GM12878 (cell line): ENCODE measurements around the gene RFWD3. TPM values are rescaled to one million over a fixed set of nuclear protein-coding genes. Genes with fewer than 3 reads are reported as not detected.
A peak's percentile ranks its signal among the peaks of the same experiment; 100 is the strongest.

Experiments used
- CHD4 ChIP-seq: fragments of 200-600 bp; sonication (generic); IDR thresholded peaks from 2 replicates; pipeline ENCODE4 v1.6.1; 2016; ENCODE audit warnings: mild to moderate bottlenecking
- EED ChIP-seq: sonication (generic); IDR thresholded peaks from 2 replicates; pipeline ENCODE4 v1.6.1; 2016; ENCODE audit warnings: antibody characterized with exemption, low read depth
- ETV6 ChIP-seq, 2 experiments: fragments of 450-650 bp in 1 of 2; IDR thresholded peaks in 1 of 2; conservative IDR thresholded peaks in 1 of 2; 2 replicates each; pipeline ENCODE4 v1.6.1; 2014; ENCODE audit warnings: antibody characterized with exemption in 1 of 2, borderline replicate concordance in 1 of 2, low read depth in 1 of 2, mild to moderate bottlenecking in 1 of 2, moderate library complexity in 1 of 2
- FOS ChIP-seq: IDR thresholded peaks from 3 replicates; pipeline ENCODE4 v1.6.1; 2011; ENCODE audit warnings: borderline replicate concordance; ENCODE audit not compliant: insufficient read length; ENCODE audit errors: extremely low read depth
- MTA3 ChIP-seq: IDR thresholded peaks from 2 replicates; pipeline ENCODE4 v1.6.1; 2012; ENCODE audit warnings: low read length, inconsistent platforms, borderline replicate concordance
- NFXL1 ChIP-seq: fragments of 450-650 bp; IDR thresholded peaks from 2 replicates; pipeline ENCODE4 v1.6.1; 2017; ENCODE audit warnings: antibody characterized with exemption, mild to moderate bottlenecking, borderline replicate concordance
- TARDBP ChIP-seq: IDR thresholded peaks from 2 replicates; pipeline ENCODE4 v1.6.1; 2016; ENCODE audit warnings: borderline replicate concordance
- TBL1XR1 ChIP-seq: IDR thresholded peaks from 2 replicates; pipeline ENCODE4 v1.6.1; 2012; ENCODE audit warnings: low read depth, low read length, improper control_type of control experiment
- TCF3 ChIP-seq: IDR thresholded peaks from 2 replicates; pipeline ENCODE4 v1.6.1; 2012; ENCODE audit warnings: low read depth, mild to moderate bottlenecking, low read length, borderline replicate concordance; ENCODE audit not compliant: insufficient read depth
- WRNIP1 ChIP-seq: IDR thresholded peaks from 2 replicates; pipeline ENCODE4 v1.6.1; 2011; ENCODE audit warnings: low read depth, low read length, improper control_type of control experiment, borderline replicate concordance
- polyA plus RNA-seq, 11 experiments: library from polyadenylated mRNA; depleted of rRNA in 4 of 11; unstranded in 6 of 11; stranded (reverse) in 5 of 11; fragments of >200 nt; fragmentation: Nextera tagmentation in 4 of 11; fragmentation: Illumina TruSeq in 1 of 11; extraction: Ambion mirVana in 4 of 11; extraction: Trizol in 1 of 11; gene quantifications; 1 replicate in 1 of 11; 2 replicates in 10 of 11; pipeline versions ENCODE4 v1.2.1 to v1.2.3, GENCODE V29; 2011 to 2016; ENCODE audit warnings: inconsistent platforms in 2 of 11, missing spikeins in 2 of 11, low read depth in 1 of 11
- total RNA-seq, 4 experiments: library from RNA; depleted of rRNA in 3 of 4; stranded (reverse); fragments of >200 nt in 3 of 4; fragmentation: Illumina TruSeq in 1 of 4; extraction: Trizol in 1 of 4; gene quantifications; 2 replicates each; pipeline versions ENCODE4 v1.2.1 to v1.2.3, GENCODE V29; 2013 to 2021
- TF ChIP-seq, protein P1 (sequence below): fragments of 450-650 bp; conservative IDR thresholded peaks from 2 replicates; pipeline ENCODE4 v1.6.1; 2017; ENCODE audit warnings: mild to moderate bottlenecking, moderate library complexity

RFWD3 gene
- total and polyA plus RNA-seq, 10 of the 15 experiments (the other 5 are each of a cell fraction or from before 2014, with no cell fraction given), result 10.7 to 78.5 (median 51.2) TPM

- TF ChIP-seq WRNIP1, result no peak
- no peak for TF ChIP-seq NFXL1
- TF ChIP-seq, protein P1, sequence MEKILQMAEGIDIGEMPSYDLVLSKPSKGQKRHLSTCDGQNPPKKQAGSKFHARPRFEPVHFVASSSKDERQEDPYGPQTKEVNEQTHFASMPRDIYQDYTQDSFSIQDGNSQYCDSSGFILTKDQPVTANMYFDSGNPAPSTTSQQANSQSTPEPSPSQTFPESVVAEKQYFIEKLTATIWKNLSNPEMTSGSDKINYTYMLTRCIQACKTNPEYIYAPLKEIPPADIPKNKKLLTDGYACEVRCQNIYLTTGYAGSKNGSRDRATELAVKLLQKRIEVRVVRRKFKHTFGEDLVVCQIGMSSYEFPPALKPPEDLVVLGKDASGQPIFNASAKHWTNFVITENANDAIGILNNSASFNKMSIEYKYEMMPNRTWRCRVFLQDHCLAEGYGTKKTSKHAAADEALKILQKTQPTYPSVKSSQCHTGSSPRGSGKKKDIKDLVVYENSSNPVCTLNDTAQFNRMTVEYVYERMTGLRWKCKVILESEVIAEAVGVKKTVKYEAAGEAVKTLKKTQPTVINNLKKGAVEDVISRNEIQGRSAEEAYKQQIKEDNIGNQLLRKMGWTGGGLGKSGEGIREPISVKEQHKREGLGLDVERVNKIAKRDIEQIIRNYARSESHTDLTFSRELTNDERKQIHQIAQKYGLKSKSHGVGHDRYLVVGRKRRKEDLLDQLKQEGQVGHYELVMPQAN, result no peak
- TF ChIP-seq CHD4, result no peak
- peak; percentile 93; the same call in 1 of the 2 replicates for TF ChIP-seq TARDBP
- 0 out of 4 replicates have a peak, but pooled peaks of 1 of the 2 experiments have one; percentile 14 for TF ChIP-seq ETV6 (conservative IDR thresholded peaks at IDR 0.05 in 1 of 2, IDR thresholded peaks at IDR 0.05 in 1 of 2; ENCODE audit: borderline replicate concordance in 1 of 2, low read depth in 1 of 2)
- no peak for TF ChIP-seq TCF3
- no peak for TF ChIP-seq EED
- no peak for TF ChIP-seq TBL1XR1
- TF ChIP-seq FOS, result no peak
- no peak for TF ChIP-seq MTA3
Measured at GRCh38 chr16:74607310-74607961, 59.2 kb downstream of the RFWD3 start (continued).
